ENCODE measurements around the gene UQCRC1.

- TF ChIP-seq, protein P1, sequence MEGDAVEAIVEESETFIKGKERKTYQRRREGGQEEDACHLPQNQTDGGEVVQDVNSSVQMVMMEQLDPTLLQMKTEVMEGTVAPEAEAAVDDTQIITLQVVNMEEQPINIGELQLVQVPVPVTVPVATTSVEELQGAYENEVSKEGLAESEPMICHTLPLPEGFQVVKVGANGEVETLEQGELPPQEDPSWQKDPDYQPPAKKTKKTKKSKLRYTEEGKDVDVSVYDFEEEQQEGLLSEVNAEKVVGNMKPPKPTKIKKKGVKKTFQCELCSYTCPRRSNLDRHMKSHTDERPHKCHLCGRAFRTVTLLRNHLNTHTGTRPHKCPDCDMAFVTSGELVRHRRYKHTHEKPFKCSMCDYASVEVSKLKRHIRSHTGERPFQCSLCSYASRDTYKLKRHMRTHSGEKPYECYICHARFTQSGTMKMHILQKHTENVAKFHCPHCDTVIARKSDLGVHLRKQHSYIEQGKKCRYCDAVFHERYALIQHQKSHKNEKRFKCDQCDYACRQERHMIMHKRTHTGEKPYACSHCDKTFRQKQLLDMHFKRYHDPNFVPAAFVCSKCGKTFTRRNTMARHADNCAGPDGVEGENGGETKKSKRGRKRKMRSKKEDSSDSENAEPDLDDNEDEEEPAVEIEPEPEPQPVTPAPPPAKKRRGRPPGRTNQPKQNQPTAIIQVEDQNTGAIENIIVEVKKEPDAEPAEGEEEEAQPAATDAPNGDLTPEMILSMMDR (IDR thresholded peaks at IDR 0.05; ENCODE audit: low read depth, low read length, poor library complexity, severe bottlenecking) = no peak
- no peak for TF ChIP-seq EZH2phosphoT487 (IDR thresholded peaks at IDR 0.05; ENCODE audit: borderline replicate concordance, low read length)
These were observed 22.3 kb upstream of the UQCRC1 start for GRCh38 chr3:48631516-48632448.
